ENCODE results near the gene PSME3.
"Not testable (repeated sequence)": the region's sequence is repeated elsewhere in the genome, so short reads cannot be mapped to it uniquely, and the experiment has no call there.

The PSME3 gene

GRCh38 chr17:42878123-42878880, 45.1 kb downstream of the PSME3 start:
- no peak for DNase-seq (ENCODE audit: low read depth)

GRCh38 chr17:42878924-42879595, 45.9 kb downstream of the PSME3 start:
- DNase-seq (ENCODE audit: low read depth) = no peak

GRCh38 chr17:42879596-42879985, 46.4 kb downstream of the PSME3 start:
- peak; percentile 15 for DNase-seq (ENCODE audit: low read depth)

GRCh38 chr17:42880776-42881310, 47.6 kb downstream of the PSME3 start:
- DNase-seq (ENCODE audit: low read depth) = no peak

GRCh38 chr17:42881706-42882105, 48.5 kb downstream of the PSME3 start:
- not testable (repeated sequence) for DNase-seq (ENCODE audit: low read depth)

- no peak for DNase-seq (ENCODE audit: low read depth)
Observed at GRCh38 chr17:42882166-42882565, 49.0 kb downstream of the PSME3 start.

- no peak for DNase-seq (ENCODE audit: low read depth)
Observed at GRCh38 chr17:42883802-42884558, 50.8 kb downstream of the PSME3 start.

- DNase-seq (ENCODE audit: low read depth) = not testable (repeated sequence)
Observed at GRCh38 chr17:42885806-42886205, 52.6 kb downstream of the PSME3 start.

GRCh38 chr17:42886283-42887176, 53.3 kb downstream of the PSME3 start:
- DNase-seq (ENCODE audit: low read depth) = no peak

- DNase-seq (ENCODE audit: low read depth) = no peak
Observed at GRCh38 chr17:42889809-42890208, 56.6 kb downstream of the PSME3 start.

GRCh38 chr17:42891539-42892152, 58.4 kb downstream of the PSME3 start:
- DNase-seq (ENCODE audit: low read depth) = no peak

- no peak for DNase-seq (ENCODE audit: low read depth)
Observed at GRCh38 chr17:42893359-42893758, 60.2 kb downstream of the PSME3 start.

Data from fibroblast of gingiva (primary cell).